Chondrocyte (in vitro differentiated cells): ENCODE data around the gene KCNN4. TPM values are rescaled to one million over a fixed set of nuclear protein-coding genes. Genes with fewer than 3 reads are reported as not detected.
A peak's percentile ranks its signal among the peaks of the same experiment; 100 is the strongest.

ENCODE experiments used
- DNase-seq: peaks from one replicate; pipeline ENCODE4 v3.0.0; 2021; ENCODE audit warnings: mixed read lengths, low spot score
- H3K27ac Mint-ChIP-seq: one replicate; pipeline ENCODE4 v1.8.0; 2021; ENCODE audit warnings: mild to moderate bottlenecking, moderate library complexity, mixed read lengths; ENCODE audit not compliant: unreplicated experiment
- H3K27me3 Mint-ChIP-seq: 2 replicates; pipeline ENCODE4 v1.8.0; 2021; ENCODE audit warnings: low read depth, mixed read lengths
- H3K36me3 Mint-ChIP-seq: 2 replicates; pipeline ENCODE4 v1.8.0; 2021; ENCODE audit warnings: low read depth, mixed read lengths
- H3K4me1 Mint-ChIP-seq: 2 replicates; pipeline ENCODE4 v1.8.0; 2021; ENCODE audit warnings: low read depth, mild to moderate bottlenecking, mixed read lengths
- H3K4me3 Mint-ChIP-seq: one replicate; pipeline ENCODE4 v1.8.0; 2021; ENCODE audit warnings: mild to moderate bottlenecking, moderate library complexity, mixed read lengths; ENCODE audit not compliant: unreplicated experiment
- H3K9me3 Mint-ChIP-seq: 2 replicates; pipeline ENCODE4 v1.8.0; 2021; ENCODE audit warnings: low read depth, mixed read lengths
- total RNA-seq: library from RNA; stranded (reverse); gene quantifications from 3 replicates; pipeline ENCODE4 v1.2.1, GENCODE V29; 2021
- TF ChIP-seq, protein P1 (sequence below): fragments of 200-600 bp; sonication (generic); IDR thresholded peaks from 2 replicates; pipeline ENCODE4 v1.5.0; 2021; ENCODE audit warnings: antibody characterized with exemption, mild to moderate bottlenecking, moderate library complexity

The KCNN4 gene
- total RNA-seq, 1 donor from 2014 or later: 2.3 TPM

DNA sequence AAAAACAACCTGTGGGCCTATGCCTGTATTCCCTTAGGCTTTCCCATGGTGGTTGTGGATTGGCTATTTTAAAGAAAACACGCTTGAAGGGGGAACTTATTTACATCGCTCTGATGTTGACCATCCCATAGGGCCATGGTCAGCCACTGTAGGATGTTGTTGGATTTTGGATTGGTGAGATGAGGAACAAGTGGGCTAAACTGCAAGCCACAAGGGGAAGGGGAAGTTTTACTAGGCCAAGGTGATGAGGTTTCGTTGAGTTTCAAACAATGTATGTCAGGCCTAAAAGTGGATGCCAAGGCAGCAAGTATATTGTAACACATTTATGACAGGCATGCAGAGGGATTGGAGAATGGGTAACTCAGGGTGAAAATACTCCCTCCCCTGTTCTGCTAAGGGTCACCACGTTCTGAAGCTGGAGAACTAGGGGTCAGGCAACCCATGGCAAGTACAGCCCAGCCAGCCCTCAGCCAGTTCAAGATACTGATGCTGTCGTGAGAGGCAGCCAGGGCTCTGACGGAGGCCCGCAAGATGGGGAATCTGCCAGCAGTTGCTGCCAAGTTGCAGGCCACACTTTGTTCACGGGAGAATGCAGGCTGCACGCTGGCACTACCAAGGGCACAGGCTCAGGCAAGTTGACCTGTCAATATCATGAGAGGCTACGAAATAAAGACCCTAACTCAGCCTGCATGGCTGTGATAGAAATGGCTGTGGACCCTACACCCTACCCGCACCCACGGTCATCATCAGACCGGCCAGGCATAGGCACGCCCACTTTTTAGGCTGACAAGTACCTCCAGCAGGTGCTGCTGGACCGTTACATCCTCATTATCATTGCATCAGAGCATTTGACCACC lies 53.8 kb downstream of the KCNN4 start:
- peaks cover 22% of the 10 kb centered on the region for H3K36me3 Mint-ChIP-seq
- H3K27ac Mint-ChIP-seq: no peak overlapping the region
- TF ChIP-seq, protein P1, sequence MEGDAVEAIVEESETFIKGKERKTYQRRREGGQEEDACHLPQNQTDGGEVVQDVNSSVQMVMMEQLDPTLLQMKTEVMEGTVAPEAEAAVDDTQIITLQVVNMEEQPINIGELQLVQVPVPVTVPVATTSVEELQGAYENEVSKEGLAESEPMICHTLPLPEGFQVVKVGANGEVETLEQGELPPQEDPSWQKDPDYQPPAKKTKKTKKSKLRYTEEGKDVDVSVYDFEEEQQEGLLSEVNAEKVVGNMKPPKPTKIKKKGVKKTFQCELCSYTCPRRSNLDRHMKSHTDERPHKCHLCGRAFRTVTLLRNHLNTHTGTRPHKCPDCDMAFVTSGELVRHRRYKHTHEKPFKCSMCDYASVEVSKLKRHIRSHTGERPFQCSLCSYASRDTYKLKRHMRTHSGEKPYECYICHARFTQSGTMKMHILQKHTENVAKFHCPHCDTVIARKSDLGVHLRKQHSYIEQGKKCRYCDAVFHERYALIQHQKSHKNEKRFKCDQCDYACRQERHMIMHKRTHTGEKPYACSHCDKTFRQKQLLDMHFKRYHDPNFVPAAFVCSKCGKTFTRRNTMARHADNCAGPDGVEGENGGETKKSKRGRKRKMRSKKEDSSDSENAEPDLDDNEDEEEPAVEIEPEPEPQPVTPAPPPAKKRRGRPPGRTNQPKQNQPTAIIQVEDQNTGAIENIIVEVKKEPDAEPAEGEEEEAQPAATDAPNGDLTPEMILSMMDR: no peak
- H3K9me3 Mint-ChIP-seq: no peaks in the 10 kb centered on the region
- DNase-seq: no peak
- H3K4me1 Mint-ChIP-seq: peaks cover 11% of the 10 kb centered on the region
- H3K4me3 Mint-ChIP-seq: no peak overlapping the region
- H3K27me3 Mint-ChIP-seq: no peaks in the 10 kb centered on the region

DNA sequence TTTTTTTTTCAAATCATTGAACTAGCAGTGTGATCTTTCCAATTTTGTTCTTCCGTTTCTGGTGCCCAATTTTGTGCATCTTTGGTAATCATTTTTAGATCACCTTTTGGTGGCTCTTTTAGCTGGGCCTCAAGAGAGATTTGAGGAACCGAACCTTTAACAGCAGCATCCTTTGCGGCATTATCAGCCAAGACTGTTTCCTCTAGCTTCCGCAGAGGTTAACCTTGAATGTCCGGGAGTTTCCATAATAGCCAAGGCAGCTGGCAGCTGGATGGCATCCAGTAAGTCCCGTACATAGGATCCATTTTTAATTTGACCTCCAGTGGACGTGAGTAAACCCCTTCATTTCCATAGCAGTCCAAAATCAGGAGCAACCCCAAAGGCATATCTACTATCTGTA lies 55.3 kb downstream of the KCNN4 start:
- DNase-seq: no peak
- Mint-ChIP-seq H3K36me3 (peaks cover 18% of the 10 kb centered on the region), H3K4me3 (no peak overlapping the region), H3K27ac (no peak overlapping the region), H3K27me3 (no peaks in the 10 kb centered on the region), H3K4me1 (peaks cover 4% of the 10 kb centered on the region), H3K9me3 (no peaks in the 10 kb centered on the region)
- TF ChIP-seq, protein P1: no peak

DNA sequence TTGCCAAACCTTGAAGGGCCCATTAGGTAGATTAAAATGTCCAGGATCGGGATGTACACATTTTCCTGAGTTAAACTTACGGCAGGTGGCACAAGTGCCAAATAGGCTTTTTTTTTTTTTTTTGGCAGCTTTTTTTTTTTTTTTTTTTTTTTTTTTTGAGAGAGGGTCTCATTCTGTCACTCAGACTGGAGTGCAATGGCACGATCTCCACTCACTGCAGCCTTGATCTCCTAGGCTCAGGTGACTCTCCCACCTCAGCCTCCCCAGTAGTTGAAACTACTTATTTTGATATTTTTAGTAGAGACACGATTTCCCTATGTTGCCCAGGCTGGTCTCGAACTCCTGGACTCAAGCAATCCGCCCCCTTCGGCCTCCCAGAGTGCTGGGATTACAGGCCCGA lies 55.9 kb downstream of the KCNN4 start:
- H3K36me3 Mint-ChIP-seq: peaks cover 13% of the 10 kb centered on the region
- H3K4me1 Mint-ChIP-seq: no peaks in the 10 kb centered on the region
- no peak overlapping the region for H3K27ac Mint-ChIP-seq
- no peaks in the 10 kb centered on the region for H3K9me3 Mint-ChIP-seq
- H3K27me3 Mint-ChIP-seq: no peaks in the 10 kb centered on the region
- H3K4me3 Mint-ChIP-seq: no peak overlapping the region
- TF ChIP-seq, protein P1: no peak
- DNase-seq: no peak

DNA sequence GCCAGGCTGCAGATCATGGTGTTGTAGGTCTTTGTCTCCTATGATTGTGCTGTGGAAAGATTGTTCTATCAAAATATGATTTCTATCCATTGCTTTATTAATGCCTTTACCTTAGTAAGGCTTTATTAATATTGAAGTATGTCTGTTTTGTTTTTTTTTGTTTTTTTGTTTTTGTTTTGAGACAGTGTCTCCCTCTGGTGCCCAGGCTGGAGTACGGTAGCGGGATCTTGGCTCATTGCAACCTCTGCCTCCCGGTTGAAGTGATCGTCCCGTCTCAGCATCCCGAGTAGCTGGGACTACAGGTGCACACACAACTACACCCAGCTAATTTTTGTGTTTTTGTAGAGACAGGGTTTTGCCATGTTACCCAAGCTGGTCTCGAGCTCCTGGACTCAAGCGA lies 57.2 kb downstream of the KCNN4 start:
- no peak overlapping the region for H3K4me3 Mint-ChIP-seq
- TF ChIP-seq, protein P1: peak; percentile 48
- no peaks in the 10 kb centered on the region for H3K4me1 Mint-ChIP-seq
- no peak for DNase-seq
- peaks cover 5% of the 10 kb centered on the region for H3K36me3 Mint-ChIP-seq
- H3K9me3 Mint-ChIP-seq: no peaks in the 10 kb centered on the region
- H3K27me3 Mint-ChIP-seq: no peaks in the 10 kb centered on the region
- H3K27ac Mint-ChIP-seq: no peak overlapping the region

DNA sequence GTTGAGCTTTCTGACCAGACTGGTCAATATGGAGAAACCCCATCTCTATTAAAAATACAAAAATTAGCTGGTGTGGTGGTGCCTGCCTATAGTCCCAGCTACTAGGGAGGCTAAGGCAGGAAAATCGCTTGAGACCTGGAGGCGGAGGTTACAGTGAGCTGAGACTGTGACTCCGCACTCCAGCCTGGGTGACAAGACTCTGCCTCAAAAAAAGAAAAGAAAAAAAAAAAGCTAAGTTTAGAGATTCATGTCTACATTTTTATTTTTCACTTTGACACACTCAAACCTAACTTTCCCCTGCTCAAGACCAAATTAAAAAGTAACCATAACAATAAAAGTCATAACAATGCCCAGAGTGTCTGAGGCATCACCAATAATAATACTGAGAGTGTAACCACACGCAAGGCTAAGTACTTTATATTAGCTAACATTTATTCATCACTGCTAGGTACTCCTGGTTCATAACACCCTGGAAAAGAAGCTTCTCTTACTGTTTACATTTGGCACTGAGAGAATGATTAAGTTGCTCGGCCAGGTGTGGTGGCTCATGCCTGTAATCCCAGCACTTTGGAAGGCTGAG lies 59.2 kb downstream of the KCNN4 start:
- TF ChIP-seq, protein P1: no peak
- no peak for DNase-seq

More for the DNA sequence above, 59.2 kb downstream of the KCNN4 start:
- H3K27ac Mint-ChIP-seq: no peak overlapping the region
- H3K9me3 Mint-ChIP-seq: no peaks in the 10 kb centered on the region
- H3K27me3 Mint-ChIP-seq: no peaks in the 10 kb centered on the region
- no peaks in the 10 kb centered on the region for H3K4me1 Mint-ChIP-seq
- no peaks in the 10 kb centered on the region for H3K36me3 Mint-ChIP-seq
- H3K4me3 Mint-ChIP-seq: no peak overlapping the region
